K562 (cell line): Measurements from ENCODE around the gene FYB2. TPM values are rescaled to one million over a fixed set of nuclear protein-coding genes. Genes with fewer than 3 reads are reported as not detected.
A peak's percentile ranks its signal among the peaks of the same experiment; 100 is the strongest.

Source experiments
- ATAC-seq: fragments of 200-7000 bp; cut with Tn5 transposase; 3 replicates; pipeline ENCODE4 v1.9.1; 2020; ENCODE audit warnings: moderate library complexity
- BruUV-seq: library from RNA; stranded (reverse); fragments of 400-500 nt; replicated peaks from 2 replicates; lab custom pipeline; 2021; lab: Mats Ljungman, UMichigan
- CTCF ChIA-PET: fragments of 300-600 bp; formaldehyde crosslinking; extraction: SDS; loops from one replicate; lab custom pipeline; 2021; ENCODE audit warnings: low intra/inter-chr PET ratio; lab: Yijun Ruan, JAX
- POLR2A ChIA-PET: fragments of 300-600, 350-650 bp; sonication (Branson Sonifier 250); formaldehyde crosslinking; extraction: SDS; loops from one replicate; lab custom pipeline; 2021; ENCODE audit warnings: antibody characterized with exemption, inconsistent platforms; lab: Yijun Ruan, JAX
- DNase-seq, 4 experiments: peaks; one replicate each; pipeline versions ENCODE4 v3.0.0 to v3.0.0-alpha.2; 2011 to 2018; ENCODE audit warnings: low spot score in 3 of 4, mixed read lengths in 3 of 4; ENCODE audit errors: extremely low read depth in 1 of 4
- FAIRE-seq: peaks from 2 replicates; lab custom pipeline; 2011; peaks lifted over from hg19 to GRCh38; lab: Jason Lieb, UNC
- H2AFZ ChIP-seq: 2 replicates; pipeline ENCODE4 v1.6.0; 2011; ENCODE audit warnings: low read depth, low read length, control low read depth, inconsistent platforms
- H3K27ac ChIP-seq: fragments of 200-600 bp; 3 replicates; pipeline ENCODE4 v1.8.0; 2011; ENCODE audit warnings: low read depth, mild to moderate bottlenecking, control low read depth, inconsistent platforms, low read length, moderate library complexity, mixed read lengths; ENCODE audit errors: extremely low read depth
- H3K27me3 ChIP-seq, 2 experiments: fragments of 300-600 bp in 1 of 2; 2 replicates in 1 of 2; 3 replicates in 1 of 2; pipeline versions ENCODE4 v1.6.0 to v1.8.0; 2011; ENCODE audit warnings: inconsistent platforms in 2 of 2, low read length in 2 of 2, mild to moderate bottlenecking in 1 of 2, mixed read lengths in 1 of 2, moderate library complexity in 1 of 2; ENCODE audit not compliant: control insufficient read depth in 2 of 2, insufficient read depth in 2 of 2
- H3K36me3 ChIP-seq: fragments of 300-600 bp; 3 replicates; pipeline ENCODE4 v1.8.0; 2011; ENCODE audit warnings: mild to moderate bottlenecking, low read length, inconsistent platforms; ENCODE audit not compliant: control insufficient read depth, insufficient read depth
- H3K4me1 ChIP-seq, 2 experiments: fragments of 200-600 bp in 1 of 2; replicated peaks in 1 of 2; 2 replicates in 1 of 2; 3 replicates in 1 of 2; pipeline versions ENCODE4 v1.5.1 to v1.8.0; 2011; ENCODE audit warnings: inconsistent platforms in 2 of 2, low read length in 2 of 2, mild to moderate bottlenecking in 1 of 2, mixed read lengths in 1 of 2, moderate library complexity in 1 of 2; ENCODE audit not compliant: control insufficient read depth in 2 of 2, insufficient read depth in 2 of 2
- H3K4me2 ChIP-seq: 2 replicates; pipeline ENCODE4 v1.6.1; 2011; ENCODE audit warnings: low read length, control low read depth, inconsistent platforms, mixed read lengths; ENCODE audit not compliant: insufficient read depth
- H3K4me3 ChIP-seq: fragments of 200-600 bp; sonication (generic), shearing (Covaris generic); 2 replicates; pipeline ENCODE4 v1.5.1; 2016; ENCODE audit warnings: control low read depth, inconsistent platforms
- H3K79me2 ChIP-seq: fragments of 200-600 bp; 3 replicates; pipeline ENCODE4 v1.8.0; 2011; ENCODE audit warnings: low read length, inconsistent platforms; ENCODE audit not compliant: control insufficient read depth, insufficient read depth
- H3K9ac ChIP-seq, 2 experiments: 2 replicates each; pipeline versions ENCODE4 v1.6.0 to v1.6.1; 2011; ENCODE audit warnings: low read depth in 2 of 2, low read length in 2 of 2, control low read depth in 1 of 2, inconsistent platforms in 1 of 2, mild to moderate bottlenecking in 1 of 2, mixed read lengths in 1 of 2; ENCODE audit not compliant: insufficient read depth in 1 of 2
- H3K9me1 ChIP-seq: one replicate; pipeline ENCODE4 v1.6.0; 2011; ENCODE audit warnings: inconsistent platforms, mild to moderate bottlenecking, low read length, moderate library complexity; ENCODE audit not compliant: control insufficient read depth, insufficient read depth
- H3K9me3 ChIP-seq: replicated peaks from 2 replicates; pipeline ENCODE4 v1.5.1; 2011; ENCODE audit warnings: low read depth, low read length, inconsistent platforms; ENCODE audit not compliant: control insufficient read depth, insufficient read depth
- H4K20me1 ChIP-seq: replicated peaks from 2 replicates; pipeline ENCODE4 v1.6.1; 2011; ENCODE audit warnings: low read length, inconsistent platforms, mixed read lengths; ENCODE audit not compliant: control insufficient read depth, insufficient read depth
- CBFA2T3 ChIP-seq: fragments of 450-650 bp; IDR thresholded peaks from 2 replicates; pipeline ENCODE4 v1.6.1; 2017
- CEBPB ChIP-seq: fragments of 450-650 bp; IDR thresholded peaks from 2 replicates; pipeline ENCODE4 v1.6.1; 2016; ENCODE audit warnings: missing genetic modification characterization, missing compliant biosample characterization
- CHD4 ChIP-seq: fragments of 200-600 bp; sonication (generic); IDR thresholded peaks from 3 replicates; pipeline ENCODE4 v1.6.1; 2012; ENCODE audit warnings: low read depth, mild to moderate bottlenecking, mixed read lengths, low read length, inconsistent platforms; ENCODE audit not compliant: insufficient read depth, insufficient replicate concordance, poor library complexity, severe bottlenecking
- FOXA1 ChIP-seq: fragments of 450-650 bp; IDR thresholded peaks from 2 replicates; pipeline ENCODE4 v1.6.1; 2016; ENCODE audit warnings: mild to moderate bottlenecking, borderline replicate concordance
- HINFP ChIP-seq: fragments of 450-650 bp; conservative IDR thresholded peaks from 2 replicates; pipeline ENCODE4 v1.6.1; 2016; ENCODE audit warnings: missing genetic modification characterization, low read depth, mild to moderate bottlenecking, control low read depth, missing compliant biosample characterization
- HNRNPLL ChIP-seq: fragments of 200-400 bp; formaldehyde crosslinking; IDR thresholded peaks from 2 replicates; pipeline ENCODE4 v1.6.1; 2017; ENCODE audit warnings: low read length, low read depth, mild to moderate bottlenecking; ENCODE audit not compliant: poor library complexity, severe bottlenecking
- NUFIP1 ChIP-seq: fragments of 450-650 bp; IDR thresholded peaks from 2 replicates; pipeline ENCODE4 v1.6.1; 2018; ENCODE audit not compliant: partially characterized antibody
- PKNOX1 ChIP-seq: fragments of 450-650 bp; IDR thresholded peaks from 2 replicates; pipeline ENCODE4 v1.6.1; 2016
- RBM34 ChIP-seq: fragments of 200-400 bp; formaldehyde crosslinking; IDR thresholded peaks from 2 replicates; pipeline ENCODE4 v1.6.1; 2018; ENCODE audit warnings: low read length, borderline replicate concordance; ENCODE audit not compliant: insufficient read depth
- ZBTB33 ChIP-seq: sonication (generic); formaldehyde crosslinking; IDR thresholded peaks from 2 replicates; pipeline ENCODE4 v1.8.1; 2023; ENCODE audit warnings: mild to moderate bottlenecking, missing genetic modification reagents
- ZNF592 ChIP-seq: fragments of 450-650 bp; IDR thresholded peaks from 2 replicates; pipeline ENCODE4 v1.6.1; 2017; ENCODE audit warnings: antibody characterized with exemption, mild to moderate bottlenecking
- WGBS: fragments of 100-300 bp; shearing (Covaris generic); methylation state at CpG from one replicate; pipeline ENCODE4 v1.1.6; 2016; ENCODE audit warnings: low coverage, mixed read lengths; ENCODE audit not compliant: insufficient coverage; ENCODE audit errors: missing lambda C conversion rate; 5-methylcytosine and 5-hydroxymethylcytosine counted together
- in situ Hi-C: fragments of 300-500 bp; cut with MboI; formaldehyde crosslinking; loops from 4 replicates; pipeline ENCODE4 v1.15.0; 2018; ENCODE audit warnings: inconsistent platforms, mixed read lengths
- intact Hi-C: fragments of 100-400 bp; cut with micrococcal nuclease; formaldehyde crosslinking; loops from 2 replicates; pipeline ENCODE4 v1.14.2; 2022
- polyA plus RNA-seq, 8 experiments: library from polyadenylated mRNA; depleted of rRNA in 4 of 8; stranded (reverse) in 5 of 8; unstranded in 3 of 8; fragments of >200 nt; fragmentation: Nextera tagmentation in 2 of 8; fragmentation: Illumina TruSeq in 1 of 8; extraction: Ambion mirVana in 2 of 8; extraction: Trizol in 1 of 8; gene quantifications; 2 replicates each; pipeline versions ENCODE4 v1.2.1 to v1.2.3, GENCODE V29; 2011 to 2014; ENCODE audit warnings: inconsistent platforms in 1 of 8, missing spikeins in 1 of 8
- total RNA-seq, 7 experiments: library from RNA; depleted of rRNA in 6 of 7; stranded (reverse); fragments of >200 nt in 6 of 7; fragmentation: Illumina TruSeq in 2 of 7; extraction: Trizol in 2 of 7; gene quantifications; 2 replicates each; pipeline versions ENCODE4 v1.2.1 to v1.2.3, GENCODE V29; 2011 to 2021; ENCODE audit warnings: low replicate concordance in 1 of 7

The FYB2 gene
- total and polyA plus RNA-seq, 9 of the 15 experiments (the other 6 are each of a cell fraction or from before 2014, with no cell fraction given), result not detected

GRCh38 chr1:56806804-56807203 is 12.4 kb downstream of the FYB2 start (continued):
- TF ChIP-seq RBM34 (no peak), ZBTB33 (CRISPR knock-in tag) (no peak), CEBPB (tag) (no peak)

- Histone ChIP-seq H3K9me3 (no peaks in the 10 kb centered on the region), H3K36me3 (no peaks in the 10 kb centered on the region), H3K4me1 (no peaks in the 10 kb centered on the region), H3K79me2 (no peaks in the 10 kb centered on the region), H3K9ac (no peak overlapping the region), H3K27ac (no peak overlapping the region), H3K4me2 (no peak overlapping the region), H3K4me3 (no peak overlapping the region), H3K9me1 (no peaks in the 10 kb centered on the region), H4K20me1 (no peaks in the 10 kb centered on the region; the same call in 1 of the 2 replicates), H3K27me3 (no peaks in the 10 kb centered on the region), H2AFZ (no peak overlapping the region)
- ATAC-seq, result peak; percentile 92
- ChIA-PET POLR2A (no interaction called here), CTCF (no interaction called here)
- in situ Hi-C loops (no loop called here), intact Hi-C loops (no loop called here)
- 0% methylated on average over 5 of the region's 5 CpGs for WGBS
- FAIRE-seq, result peak; percentile 76
- BruUV-seq, result no TSS peak
- DNase-seq, result peak; percentile 32 to 45 (median 36)
- no peak for TF ChIP-seq NUFIP1
- no peak for TF ChIP-seq PKNOX1
- TF ChIP-seq CHD4, result no peak
- TF ChIP-seq CBFA2T3, result no peak
- no peak for TF ChIP-seq FOXA1
- TF ChIP-seq ZNF592, result no peak
- no peak for TF ChIP-seq HINFP (tag)
- no peak for TF ChIP-seq HNRNPLL
Observed at GRCh38 chr1:56803561-56804156, 15.5 kb downstream of the FYB2 start.
